NCI-H526 (cell line): ENCODE data around the gene C7orf33.
"Not testable (repeated sequence)": the region's sequence is repeated elsewhere in the genome, so short reads cannot be mapped to it uniquely, and the experiment has no call there.

Experiments used
- DNase-seq, 2 experiments: peaks; one replicate each; lab custom pipeline; 2025; lab: John Stamatoyannopoulos, UW

The C7orf33 gene

DNA sequence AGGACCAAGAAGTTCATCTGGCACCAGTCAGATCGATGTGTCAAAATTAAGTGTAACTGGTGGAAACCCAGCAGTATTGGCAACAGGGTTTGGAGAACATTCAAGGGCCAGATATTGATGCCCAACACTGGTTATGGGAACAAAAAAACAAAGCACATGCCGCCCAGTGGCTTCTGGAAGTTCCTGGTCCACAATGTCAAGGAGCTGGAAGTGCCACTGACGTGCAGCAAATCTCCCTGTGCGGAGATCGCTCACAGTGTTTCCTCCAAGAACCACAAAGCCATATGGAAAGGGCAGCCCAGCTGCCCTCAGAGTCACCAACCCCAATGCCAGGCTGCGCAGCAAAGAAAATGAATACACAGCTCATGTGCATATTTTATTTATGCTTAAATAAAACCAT lies 10.1 kb upstream of the C7orf33 start:
- DNase-seq, result no peak

DNA sequence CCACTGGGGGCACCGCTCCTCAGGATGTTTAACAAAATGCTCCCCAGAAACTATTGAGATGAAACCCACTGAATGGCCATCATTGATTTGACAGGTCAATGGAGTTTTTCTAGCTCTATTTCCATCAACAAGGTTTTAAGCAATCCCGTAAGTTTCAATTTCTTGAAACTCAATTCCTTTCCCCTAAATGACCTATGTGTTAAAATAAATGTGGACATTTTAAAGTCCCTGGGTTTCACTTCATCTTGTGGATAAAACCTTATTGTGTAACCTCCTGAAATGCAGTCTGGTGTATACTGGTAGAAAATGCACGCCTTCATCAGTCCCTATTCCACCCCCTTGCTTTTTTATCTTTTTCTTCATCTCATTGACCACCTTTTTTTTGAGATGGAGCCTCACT lies 8.9 kb upstream of the C7orf33 start:
- no peak for DNase-seq

DNA sequence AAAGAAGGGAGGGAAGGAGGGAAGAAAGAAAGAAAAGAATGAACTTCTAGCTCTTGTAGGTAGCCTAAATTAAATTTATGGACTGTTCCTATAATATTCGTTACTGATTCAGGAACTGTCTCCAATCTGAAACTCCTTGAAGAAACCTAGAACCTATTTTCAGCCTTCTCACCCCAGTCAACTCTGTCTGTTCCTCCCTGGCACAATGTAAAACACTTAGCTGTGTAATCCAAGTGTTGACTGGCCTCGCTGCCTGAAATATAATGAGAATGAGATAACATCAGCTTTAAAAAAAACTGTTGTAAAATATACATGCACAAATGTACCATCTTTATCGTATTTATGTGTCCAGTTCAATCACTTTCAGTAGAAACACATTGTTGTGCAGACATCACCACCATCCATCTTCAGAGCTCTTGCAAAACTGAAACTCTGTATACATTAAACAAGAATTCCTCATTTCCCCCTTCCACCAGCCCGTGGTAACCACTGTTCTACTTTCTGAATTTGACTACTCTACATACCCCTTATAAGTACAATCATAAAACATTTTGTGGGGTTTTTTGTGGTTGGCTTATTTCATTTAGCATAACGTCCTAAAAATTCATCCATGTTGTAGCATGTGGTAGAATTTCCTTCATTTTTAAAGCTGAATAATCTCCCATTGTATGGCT lies 6.3 kb upstream of the C7orf33 start:
- DNase-seq, result no peak

DNA sequence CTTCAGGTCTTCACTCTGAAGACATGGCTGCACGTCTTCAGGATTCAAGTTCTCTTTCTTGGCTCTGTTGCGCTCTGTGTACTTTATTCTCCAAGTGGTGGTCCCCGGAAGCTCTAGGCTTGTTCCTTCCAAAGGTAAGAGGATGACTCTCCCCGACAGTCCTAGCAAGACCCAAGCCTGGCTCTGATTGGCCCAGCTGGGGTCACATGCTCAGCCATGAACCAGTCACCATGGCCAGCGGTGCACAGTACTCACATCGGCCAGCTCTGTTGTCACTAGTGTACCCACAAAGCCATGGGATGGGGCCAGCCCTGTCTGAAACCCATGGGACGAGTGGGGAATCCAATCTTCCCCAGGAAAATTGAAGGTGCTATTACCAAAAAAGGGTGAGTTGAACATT lies 5.2 kb upstream of the C7orf33 start:
- DNase-seq, result no peak

DNA sequence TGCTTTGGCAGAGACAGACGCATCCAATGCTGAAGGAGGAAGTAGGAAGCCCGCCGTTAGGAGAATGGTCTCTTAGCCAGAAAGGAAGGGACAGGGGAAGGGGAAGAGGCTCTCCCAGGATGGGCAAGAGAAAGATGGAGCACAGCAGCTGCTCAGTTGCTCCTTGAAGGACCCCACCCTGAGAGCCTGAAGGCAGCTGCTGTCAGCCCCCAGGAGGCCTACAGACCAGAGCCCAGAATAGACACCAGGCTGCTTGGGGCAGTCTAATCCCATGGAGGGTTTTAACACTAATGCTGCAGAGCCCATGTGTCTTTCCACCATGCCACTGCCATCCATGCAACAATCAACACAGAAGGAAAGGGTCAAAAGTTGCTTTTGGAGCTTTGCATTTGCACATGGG lies 3.5 kb upstream of the C7orf33 start:
- DNase-seq, result no peak

DNA sequence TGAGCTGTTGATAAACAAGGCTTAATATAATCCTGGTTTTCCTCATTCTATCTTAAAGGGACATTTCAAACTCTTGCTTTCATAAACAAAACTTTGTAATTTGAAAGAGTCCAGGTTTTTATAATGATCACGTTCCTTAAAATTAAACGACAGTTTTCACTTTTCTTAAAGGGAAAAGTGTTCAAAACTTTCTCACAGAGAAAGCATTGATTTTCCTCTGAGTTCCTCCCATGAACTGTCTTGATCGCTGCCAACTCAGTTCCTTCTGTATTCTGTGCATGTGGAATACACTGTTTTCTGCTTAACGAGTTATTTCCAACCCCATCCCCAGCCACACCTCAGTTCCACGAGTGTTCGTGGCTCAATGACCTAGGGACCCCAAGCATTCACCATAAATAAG lies 2.4 kb upstream of the C7orf33 start:
- no peak for DNase-seq

DNA sequence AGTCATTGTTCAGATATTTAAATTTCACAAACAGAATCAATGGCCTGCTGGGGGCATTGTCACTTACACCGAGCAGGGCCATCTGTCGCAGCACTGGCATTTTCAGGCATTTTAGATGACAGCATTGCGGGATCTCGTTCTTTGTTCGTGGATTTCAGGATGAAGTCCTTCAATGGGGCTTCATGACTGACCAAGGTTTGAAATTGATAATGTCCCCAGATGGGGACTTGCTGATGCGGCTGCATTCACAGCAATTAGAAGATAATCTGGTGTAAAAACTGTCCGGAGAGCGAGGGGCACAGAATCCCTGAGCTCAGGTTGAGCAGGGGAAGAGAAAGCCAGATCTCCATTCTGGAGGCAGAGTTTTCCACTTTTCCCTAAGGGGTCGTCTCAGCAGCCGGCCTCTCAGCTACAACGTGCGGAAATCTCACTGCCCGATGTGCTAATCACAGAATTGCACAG lies 1.9 kb upstream of the C7orf33 start:
- DNase-seq, result no peak

DNA sequence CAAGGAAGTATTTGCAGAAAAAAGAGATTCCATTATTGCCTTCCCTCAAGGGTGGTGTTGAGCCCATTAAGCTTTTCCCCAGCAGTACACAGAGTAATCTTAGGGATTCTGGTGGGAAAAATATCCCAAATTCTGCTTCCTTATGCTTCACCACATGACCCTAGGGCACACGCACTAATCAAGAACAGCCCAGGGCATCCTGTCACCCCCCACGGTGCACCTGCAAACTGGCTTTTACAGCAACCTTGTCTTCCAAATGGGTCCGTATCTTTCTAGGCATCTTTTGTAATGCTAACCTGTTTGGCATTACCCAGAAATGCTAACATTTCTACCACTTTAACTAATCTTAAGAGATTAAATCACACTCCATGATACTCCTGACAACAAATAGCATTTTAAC lies 926 bp upstream of the C7orf33 start:
- DNase-seq, result no peak

DNA sequence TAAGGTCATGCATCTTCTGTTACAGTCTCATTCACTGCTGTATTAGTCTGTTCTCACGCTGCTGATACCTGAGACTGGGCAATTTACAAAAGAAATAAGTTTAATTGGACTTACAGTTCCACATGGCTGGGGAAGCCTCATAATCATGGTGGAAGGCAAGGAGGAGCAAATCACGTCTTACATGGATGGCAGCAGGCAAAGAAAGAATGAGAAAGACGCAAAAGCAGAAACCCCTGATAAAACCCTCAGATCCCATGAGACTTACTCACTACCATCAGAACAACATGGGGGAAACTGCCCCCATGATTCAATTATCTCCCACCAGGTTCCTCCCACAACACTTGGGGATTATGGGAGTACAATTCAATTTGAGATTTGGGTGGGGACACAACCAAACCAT lies 5.8 kb downstream of the C7orf33 start:
- not testable (repeated sequence) for DNase-seq

DNA sequence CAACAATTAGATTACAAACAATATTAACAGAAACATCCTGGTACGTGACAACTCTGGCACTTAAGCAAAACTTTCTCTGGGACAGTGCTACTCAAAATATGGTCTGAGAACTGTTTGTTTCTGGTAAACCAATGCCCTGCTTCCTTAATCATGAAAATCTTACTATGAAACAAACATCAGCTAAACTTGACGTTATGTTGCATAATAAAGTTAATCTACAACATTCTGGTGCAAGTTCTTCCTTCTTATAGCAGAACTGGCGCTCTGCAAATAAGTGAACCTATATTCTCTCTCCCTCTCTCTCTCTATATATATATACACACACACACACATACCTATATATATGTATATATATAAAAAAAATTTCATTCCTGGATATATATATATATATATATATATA lies 7.8 kb downstream of the C7orf33 start:
- DNase-seq, result no peak

DNA sequence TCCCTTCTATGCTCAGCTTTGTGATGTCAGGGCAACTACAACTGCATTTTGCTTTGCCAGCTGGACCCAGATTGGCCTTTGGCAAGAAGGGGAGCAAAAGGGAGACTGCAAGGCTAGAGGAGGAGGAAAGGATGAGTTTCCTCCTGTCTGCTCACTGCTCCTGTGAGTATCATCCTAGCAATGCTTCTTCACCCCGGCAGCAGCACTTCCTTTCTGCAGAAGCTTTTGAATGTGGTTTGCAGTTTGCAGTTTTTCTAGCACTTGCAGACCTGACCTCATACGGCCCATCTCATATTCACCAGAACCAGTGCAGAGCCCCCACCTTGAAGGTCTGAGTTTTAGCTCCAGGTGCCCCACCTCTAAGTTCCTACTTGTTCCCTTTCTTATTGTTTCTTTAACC lies 14.8 kb downstream of the C7orf33 start:
- DNase-seq, result no peak

DNA sequence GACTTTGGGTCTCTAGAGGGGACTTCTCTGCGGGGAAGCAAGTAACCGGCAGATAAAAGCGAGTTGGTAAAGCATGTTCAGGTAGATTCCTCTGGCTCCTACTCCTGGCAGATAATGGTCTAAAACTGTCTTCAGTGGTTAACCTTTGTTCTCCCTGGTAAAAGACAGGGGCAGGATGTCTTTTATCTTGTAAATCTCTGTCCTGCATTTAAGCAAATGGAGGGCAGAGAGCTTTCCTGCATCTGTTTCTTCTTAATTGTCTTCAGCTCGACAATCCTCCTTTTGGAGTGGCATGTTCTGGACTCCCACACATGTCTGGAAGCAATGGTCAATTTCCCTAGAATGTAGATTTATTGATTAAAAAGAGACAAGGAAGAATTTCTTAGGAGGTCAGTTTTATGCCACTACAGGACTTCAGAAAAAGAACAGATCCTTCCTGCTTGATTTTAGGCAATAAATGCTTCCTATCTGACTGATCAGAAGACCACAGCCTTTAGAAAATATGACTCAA lies 16.6 kb downstream of the C7orf33 start:
- no peak for DNase-seq

DNA sequence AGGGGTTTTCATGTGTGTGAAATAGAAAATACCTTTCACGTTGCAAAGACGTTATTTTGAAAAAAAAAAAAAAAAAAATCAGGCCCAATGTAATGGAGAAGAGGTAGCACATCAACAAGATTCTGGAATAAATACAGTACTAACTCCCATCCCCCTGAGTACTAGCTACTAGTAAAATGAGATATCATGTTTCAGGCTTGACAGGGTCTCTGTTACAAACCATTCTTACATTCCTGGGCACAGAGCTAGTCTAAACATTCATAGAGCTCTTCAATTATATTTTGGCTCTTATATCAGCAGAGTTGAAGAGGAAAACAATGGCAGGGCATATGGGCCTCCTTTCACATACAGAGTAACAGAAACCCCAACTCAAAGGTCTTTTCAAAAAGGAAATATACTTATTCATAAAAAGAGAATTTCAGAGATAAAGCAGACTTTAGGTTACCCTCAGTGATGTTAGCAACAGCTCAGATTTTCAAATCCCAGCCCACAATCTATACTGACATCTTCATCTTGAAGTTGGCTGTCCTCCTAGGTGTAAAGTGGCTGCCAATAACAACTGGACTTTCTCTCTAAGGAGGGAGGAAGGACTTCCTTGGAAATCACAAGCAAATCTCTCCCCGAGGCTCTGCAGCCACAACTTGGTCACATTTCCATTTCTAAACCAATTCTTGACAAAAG lies 18.6 kb downstream of the C7orf33 start:
- peak in 1 of 2 experiments; percentile 15 for DNase-seq

DNA sequence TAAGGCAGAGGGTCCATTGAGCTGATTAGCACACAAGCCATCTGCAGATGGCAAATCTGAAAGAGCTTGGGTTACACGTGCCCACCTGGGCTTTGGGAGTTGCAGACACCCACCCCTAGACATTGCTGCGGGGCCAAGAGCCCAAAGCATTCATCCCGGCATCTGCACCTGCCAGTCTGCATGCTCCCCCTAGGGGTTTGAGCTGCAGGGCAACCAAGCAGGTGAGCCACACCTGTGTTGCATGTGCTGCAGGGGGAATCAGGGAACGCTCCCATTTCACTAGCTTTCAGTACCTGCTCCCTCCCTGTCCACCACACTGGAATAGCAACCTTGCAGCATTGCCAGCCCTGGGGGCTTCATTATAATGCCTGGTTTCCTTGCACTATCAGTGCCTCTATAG lies 21.1 kb downstream of the C7orf33 start:
- DNase-seq, result peak in 1 of 2 experiments; percentile 30

DNA sequence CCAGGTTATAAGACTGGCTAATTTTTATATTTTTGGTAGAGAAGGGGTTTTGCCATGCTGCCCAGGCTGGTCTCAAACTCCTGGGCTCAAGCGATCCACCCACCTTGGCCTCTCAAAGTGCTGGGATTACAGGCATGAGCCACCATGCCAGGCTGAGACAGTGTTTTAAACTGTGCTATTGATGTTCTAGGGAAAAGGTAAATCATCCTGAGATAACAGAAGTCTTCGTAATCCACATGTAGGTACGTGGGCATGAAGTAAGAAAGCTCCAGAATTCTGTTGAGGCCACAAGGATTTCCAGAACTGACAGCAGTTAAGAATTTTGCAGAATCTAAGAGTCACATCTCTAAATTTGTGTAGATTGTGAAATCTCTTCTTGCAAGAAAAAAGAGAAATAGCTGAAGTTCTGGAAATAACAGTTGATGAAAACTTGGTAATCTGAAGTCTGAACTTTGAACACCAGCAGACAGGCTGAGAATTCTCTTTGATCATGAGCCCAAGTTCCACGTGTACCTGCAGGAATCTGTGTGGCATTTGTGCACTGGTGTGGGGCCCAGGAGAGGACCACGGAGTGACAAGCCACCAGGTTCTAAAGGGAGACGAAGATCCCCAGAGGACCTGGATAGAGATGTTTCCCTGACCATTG lies 24.6 kb downstream of the C7orf33 start:
- no peak for DNase-seq

DNA sequence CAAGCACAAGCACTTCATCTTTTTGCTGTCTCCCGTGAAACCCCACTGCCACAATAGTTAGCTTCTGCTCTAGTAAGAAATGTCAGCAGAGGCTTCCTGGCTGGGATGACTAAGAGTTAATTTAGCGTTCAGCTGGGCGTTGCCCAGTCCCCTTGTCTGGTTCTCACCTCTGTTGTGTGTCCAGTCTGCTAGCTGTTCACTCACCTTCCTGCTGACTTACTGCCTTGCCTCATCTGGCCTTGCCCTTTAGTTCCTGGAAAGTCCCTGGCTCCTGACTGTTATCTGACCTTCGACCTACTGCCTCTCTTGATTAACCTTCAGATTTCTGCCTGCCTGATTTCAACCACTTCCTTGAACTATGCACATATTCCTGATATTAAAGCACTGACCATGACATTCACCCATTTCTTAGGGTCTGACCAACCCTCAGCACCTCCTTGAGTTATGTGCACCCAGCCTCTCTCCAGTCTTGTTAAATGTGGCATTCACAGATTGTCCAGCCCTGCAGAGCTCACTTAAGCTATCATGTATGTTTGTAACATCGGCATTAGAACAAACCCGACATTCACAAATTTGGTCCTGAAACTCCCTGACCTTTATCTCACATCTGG lies 30.3 kb downstream of the C7orf33 start:
- no peak for DNase-seq

DNA sequence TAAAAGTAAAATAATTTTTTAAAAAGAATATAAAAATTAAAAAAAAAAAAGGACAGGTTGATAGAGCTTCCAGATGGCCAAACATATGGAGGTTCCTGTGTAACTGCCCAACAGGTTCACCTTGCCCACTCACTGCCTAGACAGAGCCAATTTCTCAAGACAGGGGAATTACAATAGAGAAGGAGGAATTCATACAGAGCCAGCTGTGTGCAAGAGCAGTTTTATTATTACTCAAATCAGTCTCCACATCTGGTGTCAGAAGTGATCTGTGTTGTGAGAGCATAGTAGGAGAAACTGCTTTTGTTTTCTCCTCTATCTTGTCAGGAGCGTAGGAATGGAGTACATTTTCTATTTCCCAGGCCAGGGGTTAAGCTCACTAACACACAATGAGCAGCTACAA lies 31.0 kb downstream of the C7orf33 start:
- no peak for DNase-seq

DNA sequence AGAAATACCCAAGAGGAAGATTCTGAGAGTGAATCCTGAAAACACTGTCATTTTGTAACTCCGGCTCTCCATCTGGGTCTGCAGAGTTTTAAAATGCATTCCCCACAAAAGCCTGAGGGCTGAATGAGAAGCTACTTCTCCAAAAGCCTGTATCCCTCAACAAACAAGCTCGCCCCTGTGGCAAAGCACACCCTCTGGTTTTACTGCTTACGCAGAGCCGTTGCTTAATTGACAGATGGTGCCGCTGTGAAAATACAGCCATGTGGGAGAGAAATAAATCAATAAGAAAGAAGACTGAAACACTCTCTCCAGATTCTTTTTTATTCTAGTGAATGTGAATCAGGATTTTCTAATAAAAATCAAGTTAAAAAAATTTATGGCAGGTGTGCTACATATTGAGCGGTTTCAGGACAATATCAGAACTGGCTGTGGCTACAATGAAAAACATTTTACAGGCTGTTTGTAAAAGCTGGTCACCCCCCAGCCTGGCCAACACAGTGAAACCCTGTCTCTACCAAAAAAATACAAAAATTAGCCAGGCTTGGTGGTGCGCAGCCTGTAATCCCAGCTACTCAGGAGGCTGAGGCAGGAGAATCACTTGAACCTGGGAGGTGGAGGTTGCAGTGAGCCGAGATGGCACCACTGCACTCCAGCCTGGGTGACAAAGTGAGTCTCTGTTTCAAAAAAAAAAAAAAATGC lies 32.5 kb downstream of the C7orf33 start:
- DNase-seq, result peak in 1 of 2 experiments; percentile 21

DNA sequence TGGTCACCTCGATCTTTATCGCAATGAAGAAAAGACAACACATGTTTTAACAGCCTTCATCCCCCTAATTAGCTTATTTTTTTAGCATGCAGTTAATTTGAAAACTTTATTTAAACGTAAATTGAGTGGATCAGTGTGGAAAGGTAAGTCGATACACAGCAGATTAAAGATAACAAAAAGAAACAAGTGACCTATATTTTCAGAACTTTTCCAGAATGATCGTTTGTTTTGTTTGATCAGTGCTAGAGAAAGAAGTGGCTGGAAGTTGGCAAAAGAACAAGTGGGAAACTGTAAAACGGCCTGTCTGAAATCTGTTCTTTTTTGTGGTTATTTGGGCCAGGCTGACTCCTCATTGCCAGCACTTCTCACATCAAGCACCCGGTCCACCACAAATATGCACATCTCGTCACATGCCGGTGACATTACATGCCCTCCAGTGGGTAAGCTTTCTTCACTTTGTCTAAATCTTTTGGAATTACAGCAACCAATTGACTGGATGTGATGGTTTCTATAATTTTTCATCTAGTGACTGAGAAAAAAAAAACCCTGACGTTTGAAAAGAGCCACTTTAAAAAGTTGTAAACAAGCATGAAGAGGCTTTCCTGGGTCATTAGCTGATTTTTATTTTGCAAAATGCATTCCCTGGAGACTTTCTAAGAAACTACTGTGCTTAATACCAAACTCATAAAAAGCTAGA lies 33.2 kb downstream of the C7orf33 start:
- DNase-seq, result no peak

DNA sequence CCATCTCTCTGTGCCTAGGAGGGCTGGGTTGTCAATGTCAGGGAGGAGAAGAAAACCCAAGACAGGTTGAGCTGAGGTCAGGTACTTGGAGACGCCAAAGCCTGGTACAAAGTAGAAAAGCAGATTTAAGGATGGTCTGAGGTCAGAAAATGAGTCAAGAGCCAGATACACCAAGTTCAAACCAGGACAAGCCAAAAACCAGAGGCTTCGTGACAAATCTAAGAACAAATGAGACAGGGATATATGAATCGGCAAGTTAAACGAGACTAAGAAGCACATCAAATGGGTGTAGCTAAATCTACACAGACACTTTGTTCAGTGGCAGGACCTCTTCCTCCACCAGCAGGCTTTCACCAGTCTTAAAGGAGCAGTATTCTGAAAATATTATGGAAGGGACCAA lies 34.2 kb downstream of the C7orf33 start:
- no peak for DNase-seq

DNA sequence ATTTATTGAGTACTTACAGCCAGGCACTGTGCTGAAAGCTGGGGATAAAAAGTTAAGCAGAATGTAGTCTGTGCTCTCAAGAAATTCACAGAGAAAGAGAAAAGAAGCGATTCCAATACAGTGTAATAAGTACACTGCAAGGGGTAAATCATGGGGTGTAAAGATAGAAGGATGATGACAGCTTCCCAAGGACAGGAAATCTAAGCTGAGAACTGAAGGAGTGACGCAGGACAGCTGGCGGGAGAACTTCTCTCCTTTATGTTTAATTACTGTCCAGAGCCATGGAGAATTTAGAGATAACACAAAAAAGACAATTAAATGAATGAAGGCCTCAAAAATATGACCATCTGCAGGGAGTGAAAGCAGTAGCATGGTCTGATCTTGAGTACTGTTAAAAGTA lies 34.8 kb downstream of the C7orf33 start:
- no peak for DNase-seq
